Erythroblast (primary cell): ENCODE results near the gene RPS6KA1.

ENCODE experiments used
- GATA1 ChIP-seq: IDR thresholded peaks from 2 replicates; pipeline ENCODE4 v1.6.1; 2011; ENCODE audit warnings: low read depth, mild to moderate bottlenecking, control low read depth, low read length, moderate library complexity
- POLR2A ChIP-seq: IDR thresholded peaks from 2 replicates; pipeline ENCODE4 v1.6.1; 2011; ENCODE audit warnings: mild to moderate bottlenecking, low read length

- peak; percentile 22 for TF ChIP-seq POLR2A
- no peak for TF ChIP-seq GATA1
Measured at GRCh38 chr1:26541816-26542711, 12.5 kb downstream of the RPS6KA1 start.
